HG02981 (cell line): ENCODE results near the gene WBP1L.
"Not testable (repeated sequence)": the region's sequence is repeated elsewhere in the genome, so short reads cannot be mapped to it uniquely, and the experiment has no call there.

Experiments
- ATAC-seq: cut with Tn5 transposase; IDR thresholded peaks from one replicate; pipeline ENCODE4 v1.9.1; 2021; ENCODE audit warnings: mild to moderate bottlenecking, moderate library complexity; ENCODE audit not compliant: unreplicated experiment

The WBP1L gene

DNA sequence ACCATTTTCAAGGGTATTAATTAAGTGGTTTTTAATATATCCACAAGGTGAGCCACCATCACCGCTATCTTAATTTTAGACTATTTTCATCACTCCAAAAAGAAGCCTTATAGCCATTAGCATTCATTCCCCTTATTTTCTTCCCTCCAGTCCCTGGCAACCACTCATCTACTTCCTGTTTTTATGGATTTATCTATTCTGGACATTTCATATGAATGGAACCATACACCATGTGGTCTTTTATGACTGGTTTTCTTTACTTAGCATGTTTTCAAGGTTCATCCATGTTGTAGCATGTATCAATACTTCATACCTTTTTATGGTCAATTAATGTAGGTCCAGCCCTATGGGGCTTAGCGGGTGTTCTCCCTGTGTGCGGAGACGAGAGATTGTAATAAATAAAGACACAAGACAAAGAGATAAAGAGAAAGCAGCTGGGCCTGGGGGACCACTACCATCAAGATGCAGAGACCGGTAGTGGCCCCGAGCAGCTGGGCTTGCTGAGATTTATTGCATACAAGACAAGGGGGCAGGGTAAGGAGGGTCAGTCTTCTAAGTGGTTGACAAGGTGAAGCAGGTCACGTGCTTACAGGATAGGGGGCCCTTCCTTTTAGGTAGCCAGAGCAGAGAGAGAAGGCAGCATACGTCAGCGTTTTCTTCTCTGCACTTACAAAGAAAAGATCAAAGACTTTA is 14.6 kb downstream of the WBP1L start:
- no peak for ATAC-seq

DNA sequence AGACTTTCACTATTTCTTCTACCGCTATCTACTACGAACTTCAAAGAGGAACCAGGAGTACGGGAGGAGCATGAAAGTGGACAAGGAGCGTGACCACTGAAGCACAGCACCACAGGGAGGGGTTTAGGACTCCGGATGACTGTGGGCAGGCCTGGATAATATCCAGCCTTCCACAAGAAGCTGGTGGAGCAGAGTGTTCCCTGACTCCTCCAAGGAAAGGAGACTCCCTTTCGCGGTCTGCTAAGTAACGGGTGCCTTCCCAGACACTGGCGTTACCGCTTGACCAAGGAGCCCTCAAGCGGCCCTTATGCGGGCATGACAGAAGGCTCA is 15.2 kb downstream of the WBP1L start:
- not testable (repeated sequence) for ATAC-seq

DNA sequence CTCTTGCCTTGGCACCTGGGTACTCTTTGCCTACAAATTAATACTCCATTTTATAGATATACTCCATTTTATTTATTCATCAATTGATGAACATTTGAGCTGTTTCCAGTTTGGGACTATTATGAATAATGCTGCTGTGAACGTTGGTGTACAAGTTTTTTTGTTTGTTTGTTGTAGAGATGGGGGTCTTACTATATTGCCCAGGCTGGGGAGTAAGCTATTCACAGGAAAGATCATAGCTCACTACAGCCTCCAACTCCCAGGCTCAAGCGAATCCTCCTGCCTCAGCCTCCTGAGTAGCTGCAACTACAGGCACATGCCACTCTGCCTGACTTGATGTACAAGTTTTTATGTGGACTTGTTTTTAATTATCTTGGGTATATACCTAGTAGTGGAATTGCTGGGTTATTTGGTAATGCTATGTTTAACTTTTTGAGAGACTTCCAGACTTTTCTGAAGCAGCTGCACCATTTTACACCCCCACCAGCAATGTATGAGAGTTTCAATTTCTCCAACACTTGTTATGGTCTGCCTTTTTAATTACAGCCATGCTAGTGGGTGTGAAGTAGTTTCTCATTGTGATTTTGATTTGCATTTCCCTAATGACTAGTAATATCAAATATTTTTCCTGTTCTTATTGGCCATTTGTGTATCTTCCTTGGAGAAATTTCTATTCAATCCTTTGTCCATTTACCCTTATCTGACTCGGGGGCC is 15.9 kb downstream of the WBP1L start:
- ATAC-seq: no peak

DNA sequence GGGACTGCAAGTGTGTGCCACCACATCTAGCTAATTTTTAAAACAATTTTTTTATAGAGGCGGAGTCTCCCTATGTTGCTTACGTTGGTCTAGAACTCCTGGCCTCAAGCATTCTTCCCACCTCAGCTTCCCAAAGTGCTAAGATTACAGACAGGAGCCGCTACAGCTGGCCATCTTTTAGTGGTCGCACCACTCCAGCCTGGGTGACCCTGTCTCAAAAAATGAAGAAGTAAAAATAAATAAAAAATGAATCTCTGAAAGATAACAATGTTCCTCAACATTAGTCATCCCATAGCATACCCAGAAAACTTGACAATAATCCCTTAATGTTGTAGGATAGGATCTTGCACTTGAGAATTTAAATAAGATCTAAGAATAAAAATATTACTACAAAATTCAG is 18.2 kb downstream of the WBP1L start:
- ATAC-seq: no peak

DNA sequence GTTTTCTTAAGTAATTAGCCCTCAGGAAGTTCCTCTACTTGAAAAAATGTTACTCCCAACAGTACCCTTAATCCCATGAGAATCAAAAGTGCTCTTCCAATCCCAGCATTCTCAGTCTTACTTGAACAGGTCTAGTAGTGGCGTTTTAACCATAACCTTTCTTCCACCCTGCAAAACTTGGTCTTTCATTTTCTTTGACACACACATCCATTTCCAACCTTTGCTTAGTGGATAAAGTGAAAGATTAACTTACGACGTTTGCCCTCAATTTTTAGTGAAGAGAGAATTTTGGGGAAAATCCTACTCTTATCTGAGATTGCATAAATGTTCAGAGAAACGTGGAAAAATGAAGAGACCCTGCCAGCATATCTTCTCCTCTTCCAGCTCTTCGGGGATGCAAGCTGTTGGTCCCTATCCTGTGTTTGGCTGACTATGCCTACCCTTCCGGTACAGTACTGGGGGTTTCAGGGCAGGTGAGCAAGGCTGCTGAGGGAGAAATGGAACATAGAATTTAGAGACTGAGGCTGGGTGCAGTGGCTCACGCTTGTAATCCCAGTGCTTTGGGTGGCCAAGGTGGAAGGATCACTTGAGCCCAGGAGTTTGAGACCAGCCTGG is 18.8 kb downstream of the WBP1L start:
- no peak for ATAC-seq

DNA sequence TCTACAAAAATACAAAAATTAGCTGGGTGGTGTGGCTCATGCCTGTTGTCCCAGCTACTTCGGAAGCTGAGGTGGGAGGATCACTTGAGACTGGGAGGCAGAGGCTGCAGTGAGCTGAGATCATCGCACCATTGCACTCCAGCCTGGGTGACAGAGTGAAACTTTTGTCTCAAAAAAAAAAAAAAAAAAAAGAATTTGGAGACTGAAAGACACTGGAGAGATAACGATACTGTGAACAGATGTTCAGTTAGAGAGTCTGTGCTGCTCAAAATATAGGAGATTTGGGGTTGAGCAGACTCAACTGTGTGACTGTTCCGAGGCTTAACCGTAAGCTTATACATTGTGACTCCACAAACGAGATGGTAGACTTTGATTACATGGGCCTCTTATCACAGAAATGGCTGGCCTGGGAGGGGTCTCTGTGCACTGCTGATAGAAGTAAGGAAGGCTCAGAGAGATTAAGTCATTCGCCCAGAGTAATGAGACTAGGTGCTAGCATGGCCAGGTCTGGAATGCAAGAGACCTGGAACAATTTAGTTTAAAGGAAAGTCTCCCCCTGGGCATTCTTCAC is 19.4 kb downstream of the WBP1L start:
- no peak for ATAC-seq

DNA sequence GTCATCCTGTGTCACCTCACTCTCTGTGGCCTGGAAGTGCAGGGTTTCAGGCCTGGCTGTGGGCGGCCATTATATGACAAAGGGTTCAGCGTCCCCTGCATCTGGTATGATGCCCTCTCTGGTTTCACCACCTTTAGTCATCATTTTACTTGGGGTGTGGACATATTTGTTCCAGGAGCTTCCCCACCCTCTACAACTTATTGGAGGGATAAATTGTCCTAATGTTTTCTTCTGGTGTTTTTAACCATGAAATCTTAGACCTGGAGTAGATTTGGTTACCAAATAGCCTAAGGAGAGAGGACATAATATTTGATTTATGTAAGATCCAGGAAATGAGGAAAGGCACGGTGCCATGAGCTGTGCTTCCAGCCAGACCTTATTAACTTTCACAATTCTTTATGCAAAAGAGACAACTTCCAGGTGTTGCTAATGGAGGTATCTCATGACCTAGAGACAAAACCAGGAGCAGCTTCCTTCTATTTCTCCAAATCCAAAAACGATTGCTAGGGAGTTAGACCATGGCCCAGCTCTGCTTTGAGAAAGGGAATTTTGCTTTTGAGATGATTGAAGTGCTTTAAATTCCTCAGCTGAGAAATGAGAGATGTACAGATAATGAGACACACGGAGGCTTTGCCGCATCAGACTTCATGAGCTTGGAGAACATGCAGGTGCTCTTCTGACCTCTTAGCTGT is 20.9 kb downstream of the WBP1L start:
- no peak for ATAC-seq

DNA sequence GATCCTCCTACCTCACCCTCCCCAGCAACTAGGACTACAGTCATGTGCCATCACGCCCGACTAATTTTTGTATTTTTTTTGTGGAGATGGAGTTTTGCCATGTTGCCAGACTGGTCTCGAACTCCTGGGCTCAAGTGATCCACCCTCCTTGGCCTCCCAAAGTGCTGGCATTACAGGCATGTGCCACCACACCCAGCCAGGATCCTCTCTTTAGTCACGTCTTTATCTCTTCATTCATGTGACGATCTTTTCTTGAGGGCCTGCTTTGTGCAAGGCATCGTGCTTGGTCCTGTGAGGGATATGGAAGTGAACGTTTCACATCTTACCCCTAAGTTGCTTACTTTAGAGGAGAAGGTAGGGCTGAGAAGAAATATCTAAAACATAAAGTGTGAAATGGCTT is 21.6 kb downstream of the WBP1L start:
- no peak for ATAC-seq

DNA sequence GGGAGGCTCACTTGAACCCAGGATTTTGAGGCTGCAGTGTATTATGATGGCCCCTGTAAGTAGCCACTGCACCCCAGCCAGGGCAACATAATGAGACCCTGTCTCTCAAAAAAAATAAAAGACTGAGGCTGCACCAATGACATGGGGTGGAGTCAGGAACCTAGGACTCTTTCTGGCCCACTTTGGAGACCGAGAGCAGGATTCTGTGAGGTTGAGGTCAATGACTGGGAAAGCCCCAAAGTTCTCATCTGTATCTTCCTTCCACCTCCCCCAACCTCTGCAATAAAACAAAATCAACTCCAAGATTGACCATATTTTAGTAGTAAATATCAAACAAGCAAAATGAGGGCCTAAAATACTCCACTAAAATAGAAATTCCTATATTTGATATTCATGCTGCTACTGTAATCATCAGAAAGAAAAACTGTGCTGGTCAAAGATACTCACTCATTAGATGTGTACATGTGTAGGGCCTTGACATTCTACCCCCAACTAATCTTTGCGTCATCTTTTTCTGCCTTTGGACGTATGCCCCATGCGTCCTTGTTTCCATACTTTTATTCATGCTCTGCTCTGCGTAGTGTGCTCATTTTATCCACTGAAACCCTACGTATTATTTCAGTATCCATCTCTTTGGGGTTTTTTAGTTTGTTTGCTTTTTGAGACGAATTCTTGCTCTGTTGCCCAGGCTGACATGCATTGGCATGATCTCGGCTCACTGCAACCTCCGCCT is 23.8 kb downstream of the WBP1L start:
- no peak for ATAC-seq

DNA sequence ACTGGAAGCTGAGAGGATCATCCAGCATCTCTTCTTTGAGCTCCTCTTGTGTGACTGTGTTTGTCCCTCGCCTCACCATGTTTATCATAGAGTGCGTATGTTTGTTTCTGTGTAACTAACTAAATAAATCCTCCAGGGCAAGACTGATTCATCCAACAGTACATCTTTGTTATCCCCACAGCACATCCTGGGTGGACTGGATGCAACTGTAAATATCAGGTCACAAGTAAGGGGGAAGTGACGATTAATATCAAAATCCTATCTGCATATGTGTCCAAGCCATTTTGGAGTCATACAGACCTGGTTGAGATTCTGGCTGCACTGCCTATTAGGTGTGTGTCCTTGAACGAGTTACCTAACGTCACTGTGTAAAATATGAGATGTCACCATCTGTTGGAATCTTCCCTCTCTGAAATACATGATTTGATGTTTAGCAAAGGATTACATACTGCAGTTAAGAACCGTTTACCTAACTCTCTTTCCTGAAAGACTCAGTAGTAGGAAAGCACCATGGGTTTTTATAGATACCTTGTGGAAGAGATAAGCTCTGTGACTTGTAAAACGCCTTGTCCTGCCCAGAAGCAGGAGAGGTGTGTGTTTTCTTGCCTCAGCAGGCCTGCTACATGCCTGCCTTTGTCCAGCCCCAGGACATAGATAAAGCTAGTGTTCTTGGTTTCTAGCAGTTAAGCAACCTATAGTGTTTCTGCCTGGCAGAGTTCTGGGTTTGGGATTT is 25.8 kb downstream of the WBP1L start:
- ATAC-seq: no peak

DNA sequence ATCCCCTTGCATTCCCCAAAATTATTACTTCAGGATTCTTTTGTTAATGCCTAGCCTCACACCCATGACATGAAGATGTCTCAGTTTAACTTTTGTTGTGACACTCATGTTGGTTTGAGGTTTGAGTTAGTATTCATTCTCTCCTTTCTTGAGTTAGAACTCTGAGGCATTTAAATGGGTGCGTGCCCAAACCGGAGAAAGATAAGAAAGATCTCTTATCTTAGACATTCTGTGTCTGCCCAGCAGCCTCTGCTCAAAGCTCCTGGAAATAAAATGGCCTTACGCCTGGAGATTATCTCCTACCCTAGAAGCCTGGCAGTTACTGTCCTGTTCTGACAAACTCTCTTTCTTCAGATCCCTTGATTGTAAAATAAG is 26.3 kb downstream of the WBP1L start:
- no peak for ATAC-seq

DNA sequence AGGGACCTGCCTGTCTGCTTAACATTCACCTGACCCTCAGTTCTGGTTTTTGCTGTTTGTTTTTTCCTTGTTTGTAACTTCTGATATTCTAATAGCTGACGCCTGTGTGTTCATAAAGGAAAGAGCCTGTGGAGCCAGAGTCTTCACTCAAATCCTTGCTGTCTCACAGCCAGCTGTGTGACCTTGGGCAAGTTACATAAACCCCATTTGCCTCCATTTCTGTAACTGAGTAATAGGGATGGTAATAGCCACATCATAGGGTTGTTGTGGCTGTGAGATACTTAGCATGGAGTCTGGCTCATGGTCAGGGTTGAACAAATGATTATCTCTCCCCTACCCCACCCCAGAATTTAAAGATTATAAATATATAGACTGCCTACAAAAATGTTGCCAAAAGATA is 27.0 kb downstream of the WBP1L start:
- ATAC-seq: no peak

DNA sequence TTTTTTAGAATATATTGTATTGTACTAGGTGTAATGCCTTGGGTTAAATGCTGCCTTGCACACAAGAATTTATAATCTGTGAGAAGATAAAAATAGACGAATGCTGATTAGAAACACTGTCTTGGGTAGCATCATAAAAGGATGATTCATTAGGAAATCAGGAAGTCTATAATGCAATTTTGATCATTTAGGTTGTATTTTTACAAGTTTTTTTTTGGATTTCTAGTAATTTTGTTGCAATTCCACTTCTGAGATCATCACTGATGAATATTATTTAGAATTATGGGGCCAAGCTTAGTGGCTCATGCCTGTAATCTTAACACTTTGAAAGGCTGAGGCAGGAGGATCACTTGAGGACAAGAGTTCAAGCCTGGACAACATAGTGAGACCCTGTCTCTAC is 29.6 kb downstream of the WBP1L start:
- no peak for ATAC-seq

DNA sequence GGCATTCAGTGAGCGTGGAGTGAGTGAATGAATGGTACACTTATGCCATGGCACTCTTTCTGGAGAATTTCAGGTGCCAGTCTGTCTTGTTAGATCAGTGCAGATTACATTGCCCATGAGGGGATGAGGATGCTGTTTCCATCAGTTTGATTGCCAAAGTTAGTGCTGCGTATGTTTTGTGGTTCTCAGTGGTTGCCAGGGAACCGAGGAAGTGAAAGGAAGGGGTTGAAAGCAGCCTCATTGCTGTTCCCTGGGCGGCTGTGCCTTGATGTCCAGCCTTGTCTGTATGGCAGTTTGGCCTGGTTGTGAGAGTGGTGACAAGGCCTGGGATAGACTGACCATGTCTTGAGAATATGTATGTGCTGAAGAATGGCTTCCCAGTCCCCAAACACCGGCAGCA is 30.2 kb downstream of the WBP1L start:
- no peak for ATAC-seq

DNA sequence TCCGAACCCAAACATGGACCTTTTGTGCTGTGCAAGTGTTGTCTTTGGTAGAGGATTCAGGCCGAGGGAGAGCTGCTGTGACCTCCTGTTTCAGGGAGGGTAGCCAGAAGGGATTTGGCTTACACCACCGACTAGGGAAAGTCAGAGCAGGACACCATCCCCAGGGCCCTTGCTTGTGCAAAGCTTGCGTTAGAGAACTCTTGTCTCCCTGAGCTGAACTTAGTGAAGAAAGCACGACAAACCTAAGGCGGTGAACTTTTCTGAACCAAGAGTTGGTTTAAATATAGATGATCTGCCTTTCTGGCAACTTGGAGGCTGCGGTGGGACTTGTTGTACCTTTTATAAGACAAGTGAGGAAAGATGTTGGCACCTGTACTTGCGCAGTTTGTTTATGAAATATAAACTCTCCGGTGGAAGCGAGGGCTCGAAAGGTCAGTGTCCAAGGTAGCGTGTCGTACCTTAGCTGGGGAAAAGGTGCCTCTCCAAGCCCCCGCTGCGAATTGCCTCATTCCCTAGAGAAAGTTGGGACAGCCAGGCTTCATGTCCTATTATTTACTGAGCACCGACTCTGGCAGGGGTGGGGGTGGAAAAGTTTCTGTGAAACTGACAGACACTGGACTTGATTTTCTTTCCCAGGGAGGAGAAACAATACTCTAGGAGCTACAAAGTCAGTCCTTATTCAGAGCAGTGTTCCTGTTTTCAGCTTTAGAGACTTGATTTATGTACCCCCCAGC is 31.6 kb downstream of the WBP1L start:
- no peak for ATAC-seq

DNA sequence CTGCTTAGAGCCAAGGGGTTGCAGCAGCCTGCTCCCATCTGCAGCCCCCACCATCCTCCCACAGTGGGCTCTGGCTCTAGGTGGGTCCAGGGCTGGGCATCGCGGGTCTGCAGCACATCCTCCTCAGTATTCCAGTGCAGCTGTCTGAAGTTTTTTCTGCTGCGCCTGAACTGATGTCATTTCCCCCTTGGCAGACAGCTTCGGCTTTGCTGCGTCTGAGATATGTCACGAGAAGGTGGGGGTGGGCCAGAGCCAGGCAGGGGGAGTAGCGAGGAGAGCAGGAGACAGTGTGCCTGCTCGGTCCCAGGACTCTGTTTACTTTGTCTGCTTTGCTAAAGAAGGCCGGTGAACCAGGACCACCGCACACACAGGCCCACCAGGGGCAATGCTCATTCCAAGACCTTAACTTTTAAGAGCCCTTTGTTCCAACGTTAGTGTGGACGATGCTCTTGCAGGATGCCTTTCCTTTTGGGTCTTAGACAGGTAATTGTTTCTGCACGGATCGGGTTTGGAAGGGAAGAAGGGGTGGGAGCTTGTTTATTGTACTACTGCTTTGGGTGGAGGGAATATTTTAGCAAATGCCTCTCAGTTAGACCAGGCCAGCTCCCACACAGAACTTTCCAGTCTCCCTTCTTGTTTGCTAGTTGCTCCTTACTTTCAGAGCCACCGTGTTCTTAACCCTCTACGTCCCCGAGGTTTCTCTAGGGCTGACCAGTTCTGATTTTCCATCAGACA is 32.4 kb downstream of the WBP1L start:
- ATAC-seq: no peak

DNA sequence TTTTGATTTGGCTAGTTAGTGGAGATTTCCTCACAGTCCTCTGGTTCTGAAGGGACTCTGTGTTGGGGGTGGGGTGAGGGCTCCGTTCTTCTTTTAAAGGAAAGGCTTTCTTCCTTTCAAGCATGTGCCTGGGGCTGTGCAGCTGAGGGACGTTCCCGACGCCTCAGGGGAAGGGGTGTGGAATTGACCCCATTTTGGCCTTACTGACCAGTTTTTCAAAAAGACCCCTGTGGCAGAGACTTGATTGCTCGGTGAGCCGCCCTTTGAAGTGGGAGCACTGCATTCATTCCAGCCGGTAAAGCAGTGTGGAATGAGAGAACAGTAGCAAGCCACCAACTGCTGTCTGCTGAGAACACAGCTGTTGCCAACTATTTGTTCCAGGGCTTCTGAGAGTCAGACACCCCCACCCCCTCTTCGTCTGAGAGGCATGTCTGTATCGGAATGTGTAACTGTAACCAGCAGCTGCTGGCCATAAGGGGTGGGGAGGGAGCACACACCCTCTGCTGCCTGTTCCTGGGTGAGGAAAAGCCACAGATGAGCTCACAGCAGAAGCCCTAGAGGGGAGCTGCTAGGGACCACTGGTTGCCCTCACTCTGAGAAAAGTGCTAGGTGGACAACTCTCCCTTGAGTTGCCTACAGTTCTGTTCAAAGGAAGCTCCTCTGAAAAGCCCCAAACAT is 33.2 kb downstream of the WBP1L start:
- no peak for ATAC-seq

DNA sequence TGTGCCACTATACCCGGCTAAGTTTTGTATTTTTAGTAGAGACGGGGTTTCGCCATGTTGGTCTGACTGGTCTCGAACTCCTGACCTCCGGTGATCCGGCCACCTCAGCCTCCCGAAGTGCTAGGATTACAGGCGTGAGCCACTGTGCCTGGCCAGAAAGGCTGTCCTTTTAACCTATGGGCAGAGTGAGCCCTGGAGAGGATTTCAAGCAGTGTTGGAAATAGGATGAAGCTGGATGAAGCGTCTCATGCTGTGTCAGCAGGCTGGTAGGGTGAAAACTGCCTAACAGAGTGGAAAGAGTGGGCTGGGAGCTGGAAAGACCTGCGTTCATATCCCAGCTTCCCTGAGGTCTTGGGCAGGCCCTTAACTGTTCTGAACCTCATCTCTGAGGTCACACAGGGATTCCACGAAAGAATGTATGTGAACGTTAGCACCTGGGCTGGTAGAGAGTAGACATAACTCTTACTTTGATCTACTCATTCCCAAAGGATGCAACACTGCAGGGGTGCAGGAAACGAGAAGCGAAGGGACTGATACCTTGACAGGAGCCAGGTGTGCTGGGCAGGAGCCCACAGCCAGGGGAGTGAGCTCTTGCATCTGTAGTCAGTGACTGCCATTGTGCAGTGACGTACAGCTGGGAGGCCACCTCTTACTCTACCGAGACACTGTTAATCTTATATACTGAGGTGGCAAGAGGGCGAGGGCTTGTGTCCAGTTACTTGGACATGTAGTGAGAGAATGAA is 34.1 kb downstream of the WBP1L start:
- no peak for ATAC-seq
